ENCODE data around the gene MPHOSPH6. TPM values are rescaled to one million over a fixed set of nuclear protein-coding genes. Genes with fewer than 3 reads are reported as not detected.
"Not testable (repeated sequence)": the region's sequence is repeated elsewhere in the genome, so short reads cannot be mapped to it uniquely, and the experiment has no call there.

MPHOSPH6 gene
- total RNA-seq, 1 experiment from 2014 or later = 10.2 TPM

GRCh38 chr16:82137822-82138167, 32.2 kb downstream of the MPHOSPH6 start:
- in situ Hi-C loops (cut with HindIII; ENCODE audit: low pct_unique_long_range_greater_than_20kb, low sequenced_read_pairs) = no loop called here
- DNase-seq (ENCODE audit: low read depth) = no peak

- in situ Hi-C loops (cut with HindIII; ENCODE audit: low pct_unique_long_range_greater_than_20kb, low sequenced_read_pairs) = no loop called here
- no peak for DNase-seq (ENCODE audit: low read depth)
Measured at GRCh38 chr16:82136956-82137821, 32.8 kb downstream of the MPHOSPH6 start.

- DNase-seq (ENCODE audit: low read depth) = no peak
Measured at GRCh38 chr16:82135844-82136243, 34.2 kb downstream of the MPHOSPH6 start.

GRCh38 chr16:82134846-82135245, 35.2 kb downstream of the MPHOSPH6 start:
- DNase-seq (ENCODE audit: low read depth) = no peak
- in situ Hi-C loops (cut with HindIII; ENCODE audit: low pct_unique_long_range_greater_than_20kb, low sequenced_read_pairs) = no loop called here

More at GRCh38 chr16:82135844-82136243, 34.2 kb downstream of the MPHOSPH6 start:
- in situ Hi-C loops (cut with HindIII; ENCODE audit: low pct_unique_long_range_greater_than_20kb, low sequenced_read_pairs) = no loop called here

DNA sequence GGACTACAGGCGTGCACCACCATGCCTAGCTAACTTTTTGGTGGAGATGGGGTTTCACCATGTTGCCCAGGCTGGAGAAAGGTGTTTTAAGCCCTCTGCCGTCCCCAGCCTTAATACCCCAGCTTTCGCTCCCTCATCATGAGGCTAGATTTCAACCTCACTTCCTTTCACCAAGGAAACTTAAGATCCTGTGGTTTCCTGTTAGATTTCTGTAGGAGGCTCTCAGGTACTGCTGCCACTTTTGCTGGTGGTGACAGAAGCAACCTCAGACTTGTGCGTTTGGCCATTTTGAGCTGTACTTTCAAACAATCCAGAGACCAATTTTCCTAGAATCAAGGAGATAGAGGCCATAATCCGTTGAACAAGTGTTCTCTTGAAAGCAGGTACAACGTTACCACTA, 36.2 kb downstream of the MPHOSPH6 start:
- in situ Hi-C loops (cut with HindIII; ENCODE audit: low pct_unique_long_range_greater_than_20kb, low sequenced_read_pairs) = no loop called here
- DNase-seq (ENCODE audit: low read depth) = no peak

- DNase-seq (ENCODE audit: low read depth) = no peak
- in situ Hi-C loops (cut with HindIII; ENCODE audit: low pct_unique_long_range_greater_than_20kb, low sequenced_read_pairs) = no loop called here
Measured at GRCh38 chr16:82129881-82130280, 40.1 kb downstream of the MPHOSPH6 start.

- in situ Hi-C loops (cut with HindIII; ENCODE audit: low pct_unique_long_range_greater_than_20kb, low sequenced_read_pairs) = no loop called here
- no peak for DNase-seq (ENCODE audit: low read depth)
Measured at GRCh38 chr16:82124651-82125050, 45.4 kb downstream of the MPHOSPH6 start.

- in situ Hi-C loops (cut with HindIII; ENCODE audit: low pct_unique_long_range_greater_than_20kb, low sequenced_read_pairs) = no loop called here
- no peak for DNase-seq (ENCODE audit: low read depth)
Measured at GRCh38 chr16:82119405-82119804, 50.6 kb downstream of the MPHOSPH6 start.

- in situ Hi-C loops (cut with HindIII; ENCODE audit: low pct_unique_long_range_greater_than_20kb, low sequenced_read_pairs) = no loop called here
- no peak for DNase-seq (ENCODE audit: low read depth)
Measured at GRCh38 chr16:82118749-82119148, 51.3 kb downstream of the MPHOSPH6 start.

- no peak for DNase-seq (ENCODE audit: low read depth)
- in situ Hi-C loops (cut with HindIII; ENCODE audit: low pct_unique_long_range_greater_than_20kb, low sequenced_read_pairs) = no loop called here
Measured at GRCh38 chr16:82116535-82116934, 53.5 kb downstream of the MPHOSPH6 start.

- in situ Hi-C loops (cut with HindIII; ENCODE audit: low pct_unique_long_range_greater_than_20kb, low sequenced_read_pairs) = no loop called here
Measured at GRCh38 chr16:82113741-82114140, 56.3 kb downstream of the MPHOSPH6 start.

DNA sequence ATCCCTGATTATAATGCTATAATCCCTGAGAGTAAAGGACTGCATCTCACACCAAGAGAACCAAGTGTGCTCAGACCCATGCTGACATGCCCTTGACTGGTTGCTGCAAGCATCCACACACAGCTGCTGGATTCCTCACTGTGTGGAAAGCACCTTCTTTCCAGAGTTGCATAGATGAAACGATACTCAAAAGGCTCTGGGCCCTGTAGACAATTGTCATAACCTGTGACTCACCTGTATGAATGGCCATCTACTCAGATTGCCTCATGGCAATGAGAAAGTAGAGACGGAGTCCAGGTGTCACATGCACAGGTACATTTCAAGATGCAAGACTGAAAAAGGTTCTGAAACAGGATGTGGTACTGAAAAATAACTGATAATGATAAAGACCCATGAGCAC, 58.1 kb downstream of the MPHOSPH6 start:
- DNase-seq (ENCODE audit: low read depth) = no peak
- in situ Hi-C loops (cut with HindIII; ENCODE audit: low pct_unique_long_range_greater_than_20kb, low sequenced_read_pairs) = no loop called here

More at GRCh38 chr16:82113741-82114140, 56.3 kb downstream of the MPHOSPH6 start:
- DNase-seq (ENCODE audit: low read depth) = no peak

- in situ Hi-C loops (cut with HindIII; ENCODE audit: low pct_unique_long_range_greater_than_20kb, low sequenced_read_pairs); DNase-seq (ENCODE audit: low read depth): not testable (repeated sequence)
Measured at GRCh38 chr16:82109266-82109665, 60.8 kb downstream of the MPHOSPH6 start.

DNA sequence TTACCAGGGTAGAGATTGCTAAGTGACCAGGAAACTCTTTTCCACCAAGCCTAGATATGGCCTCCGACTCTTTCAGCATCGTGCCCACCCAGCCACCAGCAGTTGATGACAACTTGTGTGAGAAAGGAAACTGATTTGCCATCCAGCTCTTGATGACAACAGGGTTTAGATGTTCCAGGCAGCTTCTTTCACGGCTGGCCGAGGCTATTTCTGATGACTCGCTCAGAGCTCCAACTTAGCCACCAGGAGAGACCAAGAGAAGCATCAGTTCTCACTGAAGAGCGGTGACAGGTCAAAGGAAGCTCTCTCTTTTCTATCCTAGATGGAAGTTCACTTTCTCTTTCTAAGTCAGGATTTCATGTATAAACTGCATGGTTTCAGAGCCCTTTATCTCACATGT, 61.2 kb downstream of the MPHOSPH6 start:
- DNase-seq (ENCODE audit: low read depth) = no peak
- in situ Hi-C loops (cut with HindIII; ENCODE audit: low pct_unique_long_range_greater_than_20kb, low sequenced_read_pairs) = no loop called here

GRCh38 chr16:82108100-82108499, 61.9 kb downstream of the MPHOSPH6 start:
- no peak for DNase-seq (ENCODE audit: low read depth)
- in situ Hi-C loops (cut with HindIII; ENCODE audit: low pct_unique_long_range_greater_than_20kb, low sequenced_read_pairs) = no loop called here

DNA sequence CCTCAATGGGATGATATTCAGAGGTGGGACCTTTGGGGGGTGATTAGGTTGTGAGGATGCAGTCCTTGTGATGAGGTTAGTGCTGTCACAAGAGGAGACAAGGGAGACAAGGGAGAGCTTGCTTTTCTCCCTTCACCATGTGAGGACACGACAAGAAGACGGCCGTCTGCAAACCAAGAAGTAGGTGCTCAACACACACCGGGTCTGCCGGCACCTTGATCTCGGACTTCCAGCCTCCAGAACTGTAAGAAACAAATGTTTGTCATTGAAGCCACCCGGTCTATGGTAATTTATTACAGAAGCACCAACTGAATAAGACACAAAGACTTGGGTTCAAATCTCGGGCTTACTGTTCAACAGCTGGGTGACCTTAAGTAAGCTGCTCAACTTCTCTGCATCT, 64.9 kb downstream of the MPHOSPH6 start:
- in situ Hi-C loops (cut with HindIII; ENCODE audit: low pct_unique_long_range_greater_than_20kb, low sequenced_read_pairs) = no loop called here
- no peak for DNase-seq (ENCODE audit: low read depth)

Other genes with a start within 250 kb of the MPHOSPH6 start
- not detected in 2 replicates for gene SDR42E1, start 158.8 kb downstream of the MPHOSPH6 start, total RNA-seq (2014; rRNA removed; shearing (Covaris generic); ENCODE audit: low replicate concordance)
- not detected in 2 replicates for gene HSD17B2, start 135.0 kb downstream of the MPHOSPH6 start, total RNA-seq (2014; rRNA removed; shearing (Covaris generic); ENCODE audit: low replicate concordance)

Measured in Caki2 (cell line).